Lower leg skin (tissue), 4 donors: ENCODE data around the gene PMPCB. TPM values are rescaled to one million over a fixed set of nuclear protein-coding genes. Genes with fewer than 3 reads are reported as not detected.

Experiments used
- DNase-seq, 2 donors: peaks; one replicate each; pipeline ENCODE4 v3.0.0-alpha.2; 2019; ENCODE audit warnings: low spot score in 2 of 2
- H3K4me3 ChIP-seq: fragments of 200-600 bp; sonication (generic); 2 replicates; pipeline ENCODE4 v1.5.1; 2017; ENCODE audit warnings: mild to moderate bottlenecking, low read depth; ENCODE audit not compliant: poor library complexity, severe bottlenecking
- CTCF ChIP-seq, 3 donors: fragments of 450-650 bp; IDR thresholded peaks; one replicate each; pipeline ENCODE4 v1.5.1; 2016; ENCODE audit warnings: antibody characterized with exemption in 3 of 3, mild to moderate bottlenecking in 3 of 3, moderate library complexity in 2 of 3
- POLR2A ChIP-seq, 2 donors: fragments of 450-650 bp; IDR thresholded peaks; one replicate each; pipeline ENCODE4 v1.6.1; 2016 to 2017; ENCODE audit warnings: antibody characterized with exemption in 2 of 2, mild to moderate bottlenecking in 1 of 2, moderate library complexity in 1 of 2
- WGBS, 2 donors: methylation state at CpG; one replicate each; pipeline ENCODE4 v1.1.5; 2018; 5-methylcytosine and 5-hydroxymethylcytosine counted together
- intact Hi-C: fragments of 100-400 bp; cut with DNase I; formaldehyde crosslinking; loops from one replicate; pipeline ENCODE4 v1.15.0; 2023; ENCODE audit warnings: low total_unique reads
- total RNA-seq, 4 donors: library from RNA; depleted of rRNA; stranded (reverse); fragments of >200 nt; gene quantifications; one replicate each; pipeline ENCODE4 v1.1.0, GENCODE V29; 2016

Gene PMPCB
- total RNA-seq, 4 donors from 2014 or later: 43.3 to 49.5 (median 47.5) TPM

- DNase-seq: no peak
- WGBS, 2 donors: 63 to 64% methylated on average over 3 of the region's 3 CpGs
- H3K4me3 ChIP-seq: no peak overlapping the region
- TF ChIP-seq POLR2A (IDR thresholded peaks at IDR 0.05) (no peak), CTCF (IDR thresholded peaks at IDR 0.05) (no peak)
- intact Hi-C loops: no loop called here
Measured at GRCh38 chr7:103307503-103308231, 10.4 kb downstream of the PMPCB start.

- intact Hi-C loops: no loop called here
- DNase-seq: no peak
- H3K4me3 ChIP-seq: no peak overlapping the region
- WGBS, 2 donors: 76 to 81% methylated on average over 2 of the region's 2 CpGs
- TF ChIP-seq POLR2A (IDR thresholded peaks at IDR 0.05): no peak
- no peak for TF ChIP-seq CTCF (IDR thresholded peaks at IDR 0.05)
Measured at GRCh38 chr7:103314852-103315251, 17.6 kb downstream of the PMPCB start.

- TF ChIP-seq POLR2A (IDR thresholded peaks at IDR 0.05) (no peak), CTCF (IDR thresholded peaks at IDR 0.05) (no peak)
- intact Hi-C loops: no loop called here
- no peak overlapping the region for H3K4me3 ChIP-seq
- WGBS, 2 donors: 85 to 87% methylated on average over 2 of the region's 2 CpGs
- DNase-seq: no peak
Measured at GRCh38 chr7:103316380-103316941, 19.2 kb downstream of the PMPCB start.

- intact Hi-C loops: no loop called here
- no peak for DNase-seq
- no peak overlapping the region for H3K4me3 ChIP-seq
- TF ChIP-seq CTCF (IDR thresholded peaks at IDR 0.05): no peak
- TF ChIP-seq POLR2A (IDR thresholded peaks at IDR 0.05): no peak
Measured at GRCh38 chr7:103317009-103317408, 19.8 kb downstream of the PMPCB start.

- intact Hi-C loops: no loop called here
- H3K4me3 ChIP-seq: no peak overlapping the region
- TF ChIP-seq POLR2A (IDR thresholded peaks at IDR 0.05) (no peak), CTCF (IDR thresholded peaks at IDR 0.05) (no peak)
- 83 to 87% methylated on average over 8 of the region's 8 CpGs for WGBS, 2 donors
- DNase-seq: no peak
Measured at GRCh38 chr7:103325744-103326143, 28.5 kb downstream of the PMPCB start.
